K562 (cell line): Measurements from ENCODE around the gene NDUFAF8. TPM values are rescaled to one million over a fixed set of nuclear protein-coding genes. Genes with fewer than 3 reads are reported as not detected.

Experiments used
- CHD1 ChIP-seq: fragments of 200-600 bp; sonication (generic); IDR thresholded peaks from one replicate; pipeline ENCODE4 v1.6.1; 2012; ENCODE audit warnings: mild to moderate bottlenecking, moderate library complexity, low read length, inconsistent platforms
- CXXC5 ChIP-seq: fragments of 250-450 bp; sonication (Bioruptor Pico); IDR thresholded peaks from 2 replicates; pipeline ENCODE4 v1.8.0; 2022; ENCODE audit warnings: inconsistent platforms, mild to moderate bottlenecking, moderate library complexity
- L3MBTL2 ChIP-seq: fragments of 450-650 bp; IDR thresholded peaks from 2 replicates; pipeline ENCODE4 v1.6.1; 2016; ENCODE audit warnings: mild to moderate bottlenecking, moderate library complexity
- LARP7 ChIP-seq: fragments of 450-650 bp; IDR thresholded peaks from 2 replicates; pipeline ENCODE4 v1.6.1; 2016
- RBFOX2 ChIP-seq: fragments of 200-400 bp; formaldehyde crosslinking; IDR thresholded peaks from 2 replicates; pipeline ENCODE4 v1.6.1; 2017; ENCODE audit warnings: low read depth, mild to moderate bottlenecking, low read length, moderate library complexity
- SMARCB1 ChIP-seq: IDR thresholded peaks from 2 replicates; pipeline ENCODE4 v1.6.1; 2011; ENCODE audit warnings: improper control_type of control experiment, low read depth; ENCODE audit not compliant: insufficient read length
- YBX1 ChIP-seq: fragments of 450-650 bp; IDR thresholded peaks from 2 replicates; pipeline ENCODE4 v1.7.1; 2016; ENCODE audit warnings: mild to moderate bottlenecking
- polyA plus RNA-seq, 8 experiments: library from polyadenylated mRNA; depleted of rRNA in 4 of 8; stranded (reverse) in 5 of 8; unstranded in 3 of 8; fragments of >200 nt; fragmentation: Nextera tagmentation in 2 of 8; fragmentation: Illumina TruSeq in 1 of 8; extraction: Ambion mirVana in 2 of 8; extraction: Trizol in 1 of 8; gene quantifications; 2 replicates each; pipeline versions ENCODE4 v1.2.1 to v1.2.3, GENCODE V29; 2011 to 2014; ENCODE audit warnings: inconsistent platforms in 1 of 8, missing spikeins in 1 of 8
- total RNA-seq, 7 experiments: library from RNA; depleted of rRNA in 6 of 7; stranded (reverse); fragments of >200 nt in 6 of 7; fragmentation: Illumina TruSeq in 2 of 7; extraction: Trizol in 2 of 7; gene quantifications; 2 replicates each; pipeline versions ENCODE4 v1.2.1 to v1.2.3, GENCODE V29; 2011 to 2021; ENCODE audit warnings: low replicate concordance in 1 of 7
- TF ChIP-seq, protein P1 (sequence below): sonication (generic); formaldehyde crosslinking; IDR thresholded peaks from 2 replicates; pipeline ENCODE4 v1.8.0; 2022; ENCODE audit warnings: mild to moderate bottlenecking, missing genetic modification reagents
- TF ChIP-seq, protein P2 (sequence below): fragments of 450-650 bp; conservative IDR thresholded peaks from 2 replicates; pipeline ENCODE4 v1.6.1; 2016; ENCODE audit warnings: missing genetic modification characterization, low read depth, mild to moderate bottlenecking, missing compliant biosample characterization, moderate library complexity
- TF ChIP-seq, protein P3 (sequence below): fragments of 450-650 bp; IDR thresholded peaks from 2 replicates; pipeline ENCODE4 v1.6.1; 2016; ENCODE audit warnings: mild to moderate bottlenecking
- TF ChIP-seq, protein P4 (sequence below): sonication (generic); formaldehyde crosslinking; IDR thresholded peaks from 2 replicates; pipeline ENCODE4 v1.9.0; 2022; ENCODE audit warnings: mild to moderate bottlenecking, missing genetic modification reagents
- TF ChIP-seq, protein P5 (sequence below): sonication (generic); formaldehyde crosslinking; IDR thresholded peaks from 2 replicates; pipeline ENCODE4 v1.9.0; 2022; ENCODE audit warnings: mild to moderate bottlenecking, missing genetic modification reagents

The NDUFAF8 gene
- total and polyA plus RNA-seq, 9 of the 15 experiments (the other 6 are each of a cell fraction or from before 2014, with no cell fraction given), result 13.5 to 144 (median 90.0) TPM

DNA sequence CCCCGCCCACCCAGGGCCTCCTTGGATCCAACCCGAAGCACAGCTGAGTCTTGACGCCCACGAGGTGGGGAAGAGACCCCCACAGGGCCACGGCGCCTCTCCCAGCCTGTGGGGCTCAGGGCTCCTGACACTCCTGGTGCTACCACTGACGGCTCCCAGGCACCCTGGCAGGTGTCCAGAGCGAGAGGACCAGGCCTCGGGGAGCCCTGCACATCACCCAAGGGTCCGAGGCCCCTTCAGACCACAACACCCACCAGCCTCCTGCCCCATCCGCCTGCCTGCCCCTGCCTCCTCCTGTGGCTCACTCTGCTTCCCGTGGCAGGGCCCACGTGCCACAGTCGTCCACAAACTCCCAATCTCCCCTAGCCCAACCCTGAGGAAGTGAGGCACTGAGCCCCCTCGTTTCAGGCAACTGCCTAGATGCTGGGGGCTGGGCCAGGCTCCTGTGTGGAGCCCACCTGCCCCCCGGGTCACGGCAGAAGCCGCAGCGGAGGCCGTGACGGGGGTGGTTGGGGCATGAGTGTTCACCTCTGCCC, 44.8 kb upstream of the NDUFAF8 start (continued):
- TF ChIP-seq, protein P1, sequence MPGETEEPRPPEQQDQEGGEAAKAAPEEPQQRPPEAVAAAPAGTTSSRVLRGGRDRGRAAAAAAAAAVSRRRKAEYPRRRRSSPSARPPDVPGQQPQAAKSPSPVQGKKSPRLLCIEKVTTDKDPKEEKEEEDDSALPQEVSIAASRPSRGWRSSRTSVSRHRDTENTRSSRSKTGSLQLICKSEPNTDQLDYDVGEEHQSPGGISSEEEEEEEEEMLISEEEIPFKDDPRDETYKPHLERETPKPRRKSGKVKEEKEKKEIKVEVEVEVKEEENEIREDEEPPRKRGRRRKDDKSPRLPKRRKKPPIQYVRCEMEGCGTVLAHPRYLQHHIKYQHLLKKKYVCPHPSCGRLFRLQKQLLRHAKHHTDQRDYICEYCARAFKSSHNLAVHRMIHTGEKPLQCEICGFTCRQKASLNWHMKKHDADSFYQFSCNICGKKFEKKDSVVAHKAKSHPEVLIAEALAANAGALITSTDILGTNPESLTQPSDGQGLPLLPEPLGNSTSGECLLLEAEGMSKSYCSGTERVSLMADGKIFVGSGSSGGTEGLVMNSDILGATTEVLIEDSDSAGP, result no peak
- TF ChIP-seq, protein P2, sequence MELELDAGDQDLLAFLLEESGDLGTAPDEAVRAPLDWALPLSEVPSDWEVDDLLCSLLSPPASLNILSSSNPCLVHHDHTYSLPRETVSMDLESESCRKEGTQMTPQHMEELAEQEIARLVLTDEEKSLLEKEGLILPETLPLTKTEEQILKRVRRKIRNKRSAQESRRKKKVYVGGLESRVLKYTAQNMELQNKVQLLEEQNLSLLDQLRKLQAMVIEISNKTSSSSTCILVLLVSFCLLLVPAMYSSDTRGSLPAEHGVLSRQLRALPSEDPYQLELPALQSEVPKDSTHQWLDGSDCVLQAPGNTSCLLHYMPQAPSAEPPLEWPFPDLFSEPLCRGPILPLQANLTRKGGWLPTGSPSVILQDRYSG (tag), result no peak
- TF ChIP-seq SMARCB1 (no peak), L3MBTL2 (peak; percentile 58; the same call in 1 of the 2 replicates), YBX1 (no peak), RBFOX2 (peak; percentile 6; the same call in 1 of the 2 replicates), CXXC5 (CRISPR knock-in tag) (no peak), CHD1 (no peak), LARP7 (no peak)
- TF ChIP-seq, protein P3, sequence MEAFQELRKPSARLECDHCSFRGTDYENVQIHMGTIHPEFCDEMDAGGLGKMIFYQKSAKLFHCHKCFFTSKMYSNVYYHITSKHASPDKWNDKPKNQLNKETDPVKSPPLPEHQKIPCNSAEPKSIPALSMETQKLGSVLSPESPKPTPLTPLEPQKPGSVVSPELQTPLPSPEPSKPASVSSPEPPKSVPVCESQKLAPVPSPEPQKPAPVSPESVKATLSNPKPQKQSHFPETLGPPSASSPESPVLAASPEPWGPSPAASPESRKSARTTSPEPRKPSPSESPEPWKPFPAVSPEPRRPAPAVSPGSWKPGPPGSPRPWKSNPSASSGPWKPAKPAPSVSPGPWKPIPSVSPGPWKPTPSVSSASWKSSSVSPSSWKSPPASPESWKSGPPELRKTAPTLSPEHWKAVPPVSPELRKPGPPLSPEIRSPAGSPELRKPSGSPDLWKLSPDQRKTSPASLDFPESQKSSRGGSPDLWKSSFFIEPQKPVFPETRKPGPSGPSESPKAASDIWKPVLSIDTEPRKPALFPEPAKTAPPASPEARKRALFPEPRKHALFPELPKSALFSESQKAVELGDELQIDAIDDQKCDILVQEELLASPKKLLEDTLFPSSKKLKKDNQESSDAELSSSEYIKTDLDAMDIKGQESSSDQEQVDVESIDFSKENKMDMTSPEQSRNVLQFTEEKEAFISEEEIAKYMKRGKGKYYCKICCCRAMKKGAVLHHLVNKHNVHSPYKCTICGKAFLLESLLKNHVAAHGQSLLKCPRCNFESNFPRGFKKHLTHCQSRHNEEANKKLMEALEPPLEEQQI, result no peak
- TF ChIP-seq, protein P4, sequence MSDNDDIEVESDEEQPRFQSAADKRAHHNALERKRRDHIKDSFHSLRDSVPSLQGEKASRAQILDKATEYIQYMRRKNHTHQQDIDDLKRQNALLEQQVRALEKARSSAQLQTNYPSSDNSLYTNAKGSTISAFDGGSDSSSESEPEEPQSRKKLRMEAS (CRISPR knock-in tag), result peak; percentile 0; the same call in 1 of the 2 replicates
- TF ChIP-seq, protein P5, sequence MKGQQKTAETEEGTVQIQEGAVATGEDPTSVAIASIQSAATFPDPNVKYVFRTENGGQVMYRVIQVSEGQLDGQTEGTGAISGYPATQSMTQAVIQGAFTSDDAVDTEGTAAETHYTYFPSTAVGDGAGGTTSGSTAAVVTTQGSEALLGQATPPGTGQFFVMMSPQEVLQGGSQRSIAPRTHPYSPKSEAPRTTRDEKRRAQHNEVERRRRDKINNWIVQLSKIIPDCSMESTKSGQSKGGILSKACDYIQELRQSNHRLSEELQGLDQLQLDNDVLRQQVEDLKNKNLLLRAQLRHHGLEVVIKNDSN, result no peak
